Skeletal muscle tissue (tissue), 4 donors: Measurements from ENCODE around the gene CHID1. TPM values are rescaled to one million over a fixed set of nuclear protein-coding genes. Genes with fewer than 3 reads are reported as not detected.

Experiments
- H3K27ac ChIP-seq: one replicate; pipeline ENCODE4 v1.7.0; 2013; ENCODE audit warnings: mild to moderate bottlenecking, low read depth, low read length, inconsistent platforms
- H3K27me3 ChIP-seq, 3 donors: one replicate each; pipeline ENCODE4 v1.7.0; 2013; ENCODE audit warnings: low read length in 3 of 3; ENCODE audit not compliant: control insufficient read depth in 3 of 3, insufficient read depth in 3 of 3
- H3K36me3 ChIP-seq, 3 donors: one replicate each; pipeline ENCODE4 v1.7.0; 2013; ENCODE audit warnings: low read length in 3 of 3; ENCODE audit not compliant: control insufficient read depth in 3 of 3, insufficient read depth in 3 of 3
- H3K4me1 ChIP-seq, 3 donors: one replicate each; pipeline ENCODE4 v1.7.0; 2013; ENCODE audit warnings: low read length in 3 of 3, mild to moderate bottlenecking in 3 of 3; ENCODE audit not compliant: control insufficient read depth in 3 of 3, insufficient read depth in 3 of 3
- H3K4me3 ChIP-seq, 3 donors: one replicate each; pipeline ENCODE4 v1.7.0; 2013; ENCODE audit warnings: low read length in 3 of 3
- H3K9ac ChIP-seq, 3 donors: one replicate each; pipeline ENCODE4 v1.7.0; 2013; ENCODE audit warnings: low read length in 3 of 3, mild to moderate bottlenecking in 3 of 3, moderate library complexity in 2 of 3, low read depth in 1 of 3
- H3K9me3 ChIP-seq, 3 donors: one replicate each; pipeline ENCODE4 v1.7.0; 2013; ENCODE audit warnings: low read length in 3 of 3; ENCODE audit not compliant: control insufficient read depth in 3 of 3
- total RNA-seq: library from RNA; depleted of rRNA; stranded (reverse); fragments of >200 nt; gene quantifications from one replicate; pipeline ENCODE4 v1.2.3, GENCODE V29; 2014
- donor health status: Osteomylitis.

Gene CHID1
- total RNA-seq, 1 donor from 2014 or later: 26.1 TPM

- Histone ChIP-seq H3K27me3 (no peaks in the 10 kb centered on the region), H3K27ac (no peak overlapping the region), H3K36me3 (peaks cover 3 to 14% (median 13%) of the 10 kb centered on the region in 3 donors), H3K4me3 (no peak overlapping the region), H3K9ac (no peak overlapping the region), H3K9me3 (no peaks in the 10 kb centered on the region), H3K4me1 (peaks cover 12 to 25% (median 17%) of the 10 kb centered on the region in 3 donors)
Observed at GRCh38 chr11:863023-863909, 47.3 kb downstream of the CHID1 start.

DNA sequence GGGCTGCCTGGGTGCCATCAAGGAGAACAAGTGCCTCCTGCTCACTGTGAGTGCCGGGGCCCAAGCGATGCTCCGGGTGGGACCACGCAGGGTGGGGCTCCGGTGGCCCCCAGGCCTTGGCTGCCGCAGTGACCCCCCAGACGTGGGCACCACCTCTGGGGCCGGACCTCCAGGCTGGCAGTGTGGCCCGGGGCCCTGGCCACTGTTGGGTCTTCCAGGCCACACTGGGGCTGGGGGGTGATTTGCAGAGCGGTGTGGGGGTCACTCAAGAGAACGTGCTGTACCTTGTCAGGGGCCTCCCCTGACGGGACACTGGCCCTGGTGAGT, 48.0 kb downstream of the CHID1 start:
- H3K36me3 ChIP-seq: peaks cover 3 to 14% (median 13%) of the 10 kb centered on the region in 3 donors
- no peak overlapping the region for H3K27ac ChIP-seq

DNA sequence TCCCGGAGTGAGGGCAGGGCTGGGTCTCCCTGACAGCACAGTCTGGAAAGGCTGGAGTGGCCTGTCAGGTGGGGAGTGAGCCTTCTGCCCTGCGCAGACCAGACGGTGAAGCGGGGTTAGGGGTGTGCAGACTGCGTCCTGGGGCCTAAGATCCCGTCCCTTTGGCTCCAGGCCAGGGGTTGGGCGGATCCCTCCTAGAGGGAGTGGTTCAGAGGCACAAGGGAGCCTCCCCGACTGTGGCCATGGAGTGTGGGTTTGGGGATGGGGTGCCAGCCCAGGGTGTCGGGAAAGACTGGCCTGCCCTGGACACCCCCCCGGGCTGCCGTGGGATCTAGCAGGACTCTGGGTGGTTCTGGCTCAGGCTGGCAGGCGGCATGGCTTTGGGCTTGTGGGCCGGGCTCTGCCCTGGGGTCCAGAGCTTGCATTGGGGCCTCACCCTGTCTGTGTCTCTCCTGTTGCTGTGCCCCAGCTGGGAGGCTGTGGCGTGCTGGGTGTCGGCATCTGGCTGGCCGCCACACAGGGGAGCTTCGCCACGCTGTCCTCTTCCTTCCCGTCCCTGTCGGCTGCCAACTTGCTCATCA, 48.4 kb downstream of the CHID1 start:
- Histone ChIP-seq H3K27ac (no peak overlapping the region), H3K4me3 (no peak overlapping the region), H3K27me3 (no peaks in the 10 kb centered on the region), H3K36me3 (peaks cover 3 to 14% (median 13%) of the 10 kb centered on the region in 3 donors), H3K9me3 (no peaks in the 10 kb centered on the region), H3K4me1 (peaks cover 12 to 25% (median 17%) of the 10 kb centered on the region in 3 donors), H3K9ac (no peak overlapping the region)

More for the DNA sequence above, 48.0 kb downstream of the CHID1 start:
- H3K4me3 ChIP-seq: no peak overlapping the region
- no peaks in the 10 kb centered on the region for H3K9me3 ChIP-seq
- no peak overlapping the region for H3K9ac ChIP-seq
- H3K4me1 ChIP-seq: peaks cover 12 to 25% (median 17%) of the 10 kb centered on the region in 3 donors
- H3K27me3 ChIP-seq: no peaks in the 10 kb centered on the region

DNA sequence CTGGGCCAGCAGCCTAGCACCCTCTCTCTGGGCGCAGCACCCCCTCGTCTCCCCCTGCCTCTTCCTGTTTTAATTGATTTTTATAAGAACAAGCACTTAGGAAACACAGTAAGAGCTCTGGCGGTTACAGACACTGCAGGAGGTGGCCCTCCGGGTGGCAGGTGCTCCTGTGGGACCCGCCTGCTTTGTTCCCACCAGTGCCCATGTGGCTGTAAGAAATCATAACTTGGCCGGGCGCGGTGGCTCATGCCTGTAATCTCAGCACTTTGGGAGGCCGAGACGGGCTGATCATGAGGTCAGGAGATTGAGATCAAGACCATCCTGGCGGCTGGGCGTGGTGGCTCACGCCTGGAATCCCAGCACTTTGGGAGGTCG, 49.5 kb downstream of the CHID1 start:
- Histone ChIP-seq H3K4me3 (no peak overlapping the region), H3K9me3 (no peaks in the 10 kb centered on the region), H3K9ac (no peak overlapping the region), H3K36me3 (peaks cover 3 to 11% (median 9%) of the 10 kb centered on the region in 3 donors), H3K27me3 (no peaks in the 10 kb centered on the region), H3K27ac (no peak overlapping the region), H3K4me1 (peaks cover 12 to 25% (median 17%) of the 10 kb centered on the region in 3 donors)

DNA sequence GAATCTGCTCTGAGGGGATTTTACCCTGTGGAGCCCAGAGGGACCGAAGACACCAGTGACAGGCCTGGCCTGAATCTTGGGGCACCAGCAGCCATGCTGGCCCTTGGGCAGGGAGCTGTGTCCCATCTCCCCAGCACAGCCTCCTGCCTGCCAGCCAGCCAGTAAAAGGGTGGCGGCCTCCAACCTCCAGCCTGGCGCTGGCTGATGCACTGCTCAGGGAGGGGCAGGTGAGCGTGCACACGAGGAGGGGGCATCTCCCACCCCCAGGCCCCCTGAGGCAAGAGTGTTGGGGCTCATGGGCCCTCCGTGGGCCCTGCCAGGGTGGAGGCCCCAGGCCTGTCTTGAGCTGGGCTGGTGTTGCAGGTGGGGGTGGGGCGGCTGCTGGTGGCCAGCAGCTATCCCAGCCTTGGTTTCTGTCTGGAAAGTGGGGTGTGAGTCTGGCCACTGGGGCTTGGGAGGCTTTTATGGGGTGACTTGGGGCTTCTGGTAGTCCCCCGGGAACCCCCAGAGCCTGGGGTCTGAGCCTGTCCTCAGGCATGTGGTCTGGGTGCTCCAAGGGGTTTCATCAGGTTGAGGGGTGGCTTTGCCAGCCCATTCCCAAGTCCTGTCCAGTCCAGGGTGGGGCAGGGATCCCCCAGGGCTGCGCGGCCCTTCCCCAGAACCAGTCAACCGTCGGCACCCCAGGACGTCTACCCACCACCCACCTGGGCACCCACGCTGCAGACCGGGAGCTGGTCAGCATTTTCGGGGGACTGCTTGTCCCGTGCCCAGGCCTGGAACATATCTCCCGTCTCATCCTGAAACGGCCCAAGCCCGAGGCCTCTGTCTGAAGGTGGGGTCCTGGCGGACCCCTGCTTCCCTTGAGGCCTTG, 50.1 kb downstream of the CHID1 start:
- H3K4me3 ChIP-seq: peak overlapping the region in 1 of 3 donors; percentile 50
- no peak overlapping the region for H3K9ac ChIP-seq
- peaks cover 12 to 25% (median 17%) of the 10 kb centered on the region in 3 donors for H3K4me1 ChIP-seq
- no peaks in the 10 kb centered on the region for H3K27me3 ChIP-seq
- H3K9me3 ChIP-seq: no peaks in the 10 kb centered on the region
- no peak overlapping the region for H3K27ac ChIP-seq
- H3K36me3 ChIP-seq: peaks cover under 1 to 7% (median 5%) of the 10 kb centered on the region in 3 donors

GRCh38 chr11:859394-860131, 51.0 kb downstream of the CHID1 start:
- Histone ChIP-seq H3K36me3 (peaks cover 0 to 3% (median 3%) of the 10 kb centered on the region in 3 donors), H3K4me3 (peak overlapping the region in 1 of 3 donors; percentile 50), H3K27ac (no peak overlapping the region), H3K9ac (peak overlapping the region in 1 of 3 donors; percentile 45), H3K27me3 (no peaks in the 10 kb centered on the region), H3K4me1 (peaks cover 12 to 25% (median 17%) of the 10 kb centered on the region in 3 donors), H3K9me3 (no peaks in the 10 kb centered on the region)

DNA sequence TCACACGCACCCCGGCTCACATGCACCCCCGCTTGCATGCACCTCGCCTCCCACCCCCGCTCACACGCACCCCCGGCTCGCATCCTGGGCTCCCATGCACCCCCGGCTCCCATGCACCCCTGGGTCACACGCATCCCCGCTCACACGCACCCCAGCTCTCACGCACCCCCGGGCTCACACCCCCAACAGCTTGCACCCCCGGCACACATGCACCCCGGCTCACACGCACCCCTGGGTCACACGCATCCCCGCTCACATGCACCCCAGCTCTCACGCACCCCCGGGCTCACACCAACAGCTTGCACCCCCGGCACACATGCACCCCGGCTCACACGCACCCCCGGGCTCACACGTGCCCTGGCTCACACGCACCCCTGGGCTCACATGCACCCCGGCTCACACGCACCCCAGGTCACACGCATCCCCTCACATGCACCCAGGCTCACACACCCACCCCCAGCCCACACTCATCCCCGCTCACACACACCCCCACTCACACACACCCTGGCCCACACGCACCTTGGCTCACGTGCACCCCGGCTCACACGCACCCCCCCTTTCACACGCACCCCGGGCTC, 51.8 kb downstream of the CHID1 start:
- H3K9me3 ChIP-seq: no peaks in the 10 kb centered on the region
- no peak overlapping the region for H3K27ac ChIP-seq
- peaks cover 0 to 2% (median 0%) of the 10 kb centered on the region in 3 donors for H3K36me3 ChIP-seq
- no peaks in the 10 kb centered on the region for H3K27me3 ChIP-seq
- H3K9ac ChIP-seq: no peak overlapping the region
- peaks cover 12 to 25% (median 17%) of the 10 kb centered on the region in 3 donors for H3K4me1 ChIP-seq
- H3K4me3 ChIP-seq: no peak overlapping the region

- Histone ChIP-seq H3K4me3 (no peak overlapping the region), H3K36me3 (no peaks in the 10 kb centered on the region), H3K4me1 (peaks cover 12 to 25% (median 17%) of the 10 kb centered on the region in 3 donors), H3K27ac (no peak overlapping the region), H3K27me3 (no peaks in the 10 kb centered on the region), H3K9ac (no peak overlapping the region), H3K9me3 (no peaks in the 10 kb centered on the region)
Observed at GRCh38 chr11:858053-858761, 52.4 kb downstream of the CHID1 start.
